Testis (tissue), 3 donors: Measurements from ENCODE around the gene NELFCD. TPM values are rescaled to one million over a fixed set of nuclear protein-coding genes. Genes with fewer than 3 reads are reported as not detected.

Experiments
- DNase-seq: peaks from one replicate; pipeline ENCODE4 v3.0.0-alpha.2; 2019
- H3K27ac ChIP-seq, 2 donors: fragments of 200-600 bp; sonication (generic); one replicate each; pipeline ENCODE4 v1.5.1; 2019
- H3K27me3 ChIP-seq: fragments of 200-600 bp; sonication (generic); one replicate; pipeline ENCODE4 v1.5.1; 2019
- H3K36me3 ChIP-seq: fragments of 200-600 bp; sonication (generic); one replicate; pipeline ENCODE4 v1.5.1; 2017; ENCODE audit warnings: low read depth; ENCODE audit errors: missing control alignments
- H3K4me1 ChIP-seq: fragments of 200-600 bp; sonication (generic); one replicate; pipeline ENCODE4 v1.5.1; 2019
- H3K4me3 ChIP-seq, 2 donors: fragments of 200-600 bp; sonication (generic); one replicate each; pipeline ENCODE4 v1.5.1; 2017 to 2019
- H3K9me3 ChIP-seq: fragments of 200-600 bp; sonication (generic); one replicate; pipeline ENCODE4 v1.5.1; 2017
- POLR2A ChIP-seq: fragments of 450-650 bp; IDR thresholded peaks from one replicate; pipeline ENCODE4 v1.6.1; 2017; ENCODE audit warnings: antibody characterized with exemption, mild to moderate bottlenecking, moderate library complexity
- WGBS, 2 donors: methylation state at CpG; one replicate each; pipeline ENCODE4 v1.1.5; 2018; 5-methylcytosine and 5-hydroxymethylcytosine counted together
- intact Hi-C: fragments of 100-400 bp; cut with DNase I; formaldehyde crosslinking; loops from one replicate; pipeline ENCODE4 v1.15.1; 2023; ENCODE audit warnings: low total_unique reads
- polyA plus RNA-seq: library from polyadenylated mRNA; stranded (reverse); fragments of 350-450 nt; fragmentation: Illumina TruSeq; extraction: RNeasy Lipid Tissue Mini Kit (QIAGEN cat#74804); gene quantifications from one replicate; pipeline ENCODE4 v1.2.3, GENCODE V29; 2014; ENCODE audit warnings: low read depth, low replicate concordance; ENCODE audit not compliant: insufficient read depth
- total RNA-seq, 2 donors: library from RNA; depleted of rRNA; stranded (reverse); fragments of >200 nt; gene quantifications; one replicate each; pipeline ENCODE4 v1.2.3, GENCODE V29; 2016
- TF ChIP-seq, protein P1 (sequence below), 3 experiments: fragments of 450-650 bp in 2 of 3; fragments of 200-600 bp in 1 of 3; sonication (generic) in 1 of 3; IDR thresholded peaks; one replicate each; pipeline ENCODE4 v1.5.1; 2016 to 2019; ENCODE audit warnings: antibody characterized with exemption in 3 of 3, mild to moderate bottlenecking in 2 of 3, moderate library complexity in 1 of 3

The NELFCD gene
- total and polyA plus RNA-seq, 3 donors from 2014 or later, result 103 to 123 (median 105) TPM

DNA sequence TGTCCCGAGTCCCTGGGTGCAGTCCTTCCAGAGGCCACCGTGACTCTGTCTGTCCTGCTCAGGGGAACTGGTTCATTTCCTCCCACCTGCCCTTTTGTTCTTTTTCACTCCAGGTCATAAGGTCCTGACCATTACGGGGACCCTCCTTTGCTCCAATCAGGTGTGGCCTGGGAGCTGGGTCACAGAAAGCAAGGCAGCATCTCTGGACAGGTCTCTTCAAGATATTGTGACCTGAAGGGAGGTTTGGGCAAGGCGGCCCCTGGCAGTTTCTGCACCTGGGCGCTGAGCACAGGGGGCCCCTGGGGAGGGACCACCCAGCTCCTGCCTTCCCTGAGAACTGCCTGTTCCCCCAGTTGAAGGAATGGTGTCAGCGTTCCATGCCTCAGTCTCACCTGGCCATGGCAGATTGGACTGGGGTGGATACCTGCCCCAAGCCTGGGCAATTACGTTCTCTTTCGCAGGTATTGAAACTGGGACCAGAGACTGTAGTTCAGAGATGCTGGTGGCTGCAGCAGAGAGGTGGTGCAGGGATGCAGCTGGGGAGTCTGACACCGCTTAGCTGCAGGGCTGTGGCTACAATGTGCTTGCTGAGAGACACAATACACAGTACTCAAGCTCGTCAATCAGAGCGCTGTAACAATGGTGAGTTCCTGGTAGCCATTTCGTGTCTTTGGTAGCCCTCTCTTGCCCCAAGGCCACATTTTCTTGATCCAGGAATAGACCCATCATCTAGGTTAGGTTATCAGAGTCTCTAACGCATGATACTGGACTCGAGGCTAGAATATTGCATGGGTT, 15.6 kb upstream of the NELFCD start:
- no peaks in the 10 kb centered on the region for H3K9me3 ChIP-seq
- intact Hi-C loops, result no loop called here
- no peaks in the 10 kb centered on the region for H3K4me1 ChIP-seq
- H3K27me3 ChIP-seq, result no peaks in the 10 kb centered on the region
- no peak overlapping the region for H3K27ac ChIP-seq
- H3K36me3 ChIP-seq, result no peaks in the 10 kb centered on the region
- no peak overlapping the region for H3K4me3 ChIP-seq
- no peak for DNase-seq
- WGBS, 2 donors, result 83 to 89% methylated on average over 11 to 14 of the region's 14 CpGs
- no peak for TF ChIP-seq POLR2A
- TF ChIP-seq, protein P1, sequence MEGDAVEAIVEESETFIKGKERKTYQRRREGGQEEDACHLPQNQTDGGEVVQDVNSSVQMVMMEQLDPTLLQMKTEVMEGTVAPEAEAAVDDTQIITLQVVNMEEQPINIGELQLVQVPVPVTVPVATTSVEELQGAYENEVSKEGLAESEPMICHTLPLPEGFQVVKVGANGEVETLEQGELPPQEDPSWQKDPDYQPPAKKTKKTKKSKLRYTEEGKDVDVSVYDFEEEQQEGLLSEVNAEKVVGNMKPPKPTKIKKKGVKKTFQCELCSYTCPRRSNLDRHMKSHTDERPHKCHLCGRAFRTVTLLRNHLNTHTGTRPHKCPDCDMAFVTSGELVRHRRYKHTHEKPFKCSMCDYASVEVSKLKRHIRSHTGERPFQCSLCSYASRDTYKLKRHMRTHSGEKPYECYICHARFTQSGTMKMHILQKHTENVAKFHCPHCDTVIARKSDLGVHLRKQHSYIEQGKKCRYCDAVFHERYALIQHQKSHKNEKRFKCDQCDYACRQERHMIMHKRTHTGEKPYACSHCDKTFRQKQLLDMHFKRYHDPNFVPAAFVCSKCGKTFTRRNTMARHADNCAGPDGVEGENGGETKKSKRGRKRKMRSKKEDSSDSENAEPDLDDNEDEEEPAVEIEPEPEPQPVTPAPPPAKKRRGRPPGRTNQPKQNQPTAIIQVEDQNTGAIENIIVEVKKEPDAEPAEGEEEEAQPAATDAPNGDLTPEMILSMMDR (IDR thresholded peaks at IDR 0.05), result no peak

DNA sequence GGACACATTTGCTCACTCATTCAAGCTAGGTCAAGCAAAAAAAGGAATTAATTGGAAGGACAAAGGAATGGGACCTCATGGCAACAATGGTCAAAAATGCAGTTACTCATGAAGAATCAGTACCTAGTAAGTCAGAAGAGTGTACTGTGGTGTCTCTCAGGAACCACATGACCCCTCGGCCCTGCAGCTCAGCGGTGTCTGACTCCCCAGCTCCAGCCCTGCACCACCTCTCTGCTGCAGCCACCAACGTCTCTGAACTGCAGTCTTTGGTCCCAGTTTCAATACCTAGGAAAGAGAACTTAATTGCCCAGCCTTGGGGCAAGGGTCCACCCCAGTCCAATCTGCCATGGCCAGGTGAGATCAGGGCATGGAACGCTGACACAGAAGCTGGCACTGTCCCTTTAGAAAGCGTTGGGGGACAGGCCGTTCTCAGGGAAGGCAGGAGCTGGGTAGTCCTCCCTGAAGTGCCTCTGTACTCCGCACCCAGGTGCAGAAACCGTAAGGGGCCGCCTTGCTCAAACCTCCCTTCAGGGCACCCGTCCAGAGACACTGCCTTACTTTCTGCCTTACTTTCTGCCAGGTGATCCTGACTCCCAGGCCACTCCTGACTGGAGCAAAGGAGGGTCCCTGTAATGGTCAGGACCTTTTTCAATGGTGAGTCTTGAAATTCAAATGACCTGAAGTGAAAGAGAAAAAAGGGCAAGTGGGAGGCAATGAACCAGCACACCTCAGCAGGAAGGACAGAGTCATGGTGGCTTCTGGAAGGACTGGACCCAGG, 13.2 kb upstream of the NELFCD start:
- WGBS, 2 donors, result 77 to 89% methylated on average over 7 to 10 of the region's 10 CpGs
- Histone ChIP-seq H3K9me3 (no peaks in the 10 kb centered on the region), H3K27ac (no peak overlapping the region), H3K4me1 (no peaks in the 10 kb centered on the region), H3K36me3 (no peaks in the 10 kb centered on the region), H3K27me3 (no peaks in the 10 kb centered on the region), H3K4me3 (no peak overlapping the region)
- no peak for DNase-seq
- no peak for TF ChIP-seq POLR2A
- TF ChIP-seq, protein P1 (IDR thresholded peaks at IDR 0.05), result no peak
- intact Hi-C loops, result no loop called here

DNA sequence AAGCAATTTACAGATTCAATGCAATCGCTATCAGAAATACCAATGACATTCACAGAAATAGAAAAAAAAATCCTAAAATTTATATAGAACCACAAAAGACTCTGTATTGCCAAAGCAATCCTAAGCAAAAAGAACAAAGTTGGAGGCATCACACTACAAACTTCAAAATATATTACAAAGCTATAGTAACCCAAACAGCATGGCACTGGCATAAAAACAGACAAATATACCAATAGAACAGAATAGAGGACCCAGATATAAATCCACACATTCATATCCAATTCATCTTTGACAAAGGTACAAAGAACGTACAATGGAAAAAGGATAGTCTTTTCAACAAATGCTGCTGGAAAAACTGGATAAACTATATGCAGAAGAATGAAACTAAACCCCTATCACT, 11.6 kb upstream of the NELFCD start:
- H3K27me3 ChIP-seq, result no peaks in the 10 kb centered on the region

DNA sequence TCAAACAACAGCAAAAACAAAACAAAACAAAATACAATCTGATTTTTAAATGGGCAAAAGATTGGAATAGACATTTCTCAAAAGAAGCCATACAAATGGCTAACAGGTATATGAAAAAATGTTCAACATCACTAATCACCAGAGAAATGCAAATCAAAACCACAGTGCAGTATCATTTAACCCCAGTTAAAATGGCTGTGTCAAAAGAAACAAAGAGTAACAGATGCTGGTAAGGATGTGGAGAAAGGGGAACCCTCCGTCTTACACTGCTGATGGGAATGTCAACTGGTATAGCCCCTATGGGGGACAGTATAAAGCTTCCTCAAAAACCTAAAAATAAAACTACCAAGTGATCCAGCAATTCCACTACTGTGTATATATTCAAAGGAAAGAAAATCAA, 10.9 kb upstream of the NELFCD start:
- WGBS, 2 donors, result 79 to 80% methylated on average over 1 of the region's 1 CpG
- DNase-seq, result no peak
- Histone ChIP-seq H3K9me3 (no peaks in the 10 kb centered on the region), H3K4me3 (no peak overlapping the region), H3K36me3 (no peaks in the 10 kb centered on the region), H3K27ac (no peak overlapping the region), H3K4me1 (no peaks in the 10 kb centered on the region), H3K27me3 (no peaks in the 10 kb centered on the region)
- TF ChIP-seq, protein P1 (IDR thresholded peaks at IDR 0.05), result no peak
- TF ChIP-seq POLR2A, result no peak
- intact Hi-C loops, result no loop called here

More for the DNA sequence above, 11.6 kb upstream of the NELFCD start:
- no peak overlapping the region for H3K4me3 ChIP-seq
- no peaks in the 10 kb centered on the region for H3K9me3 ChIP-seq
- no peak overlapping the region for H3K27ac ChIP-seq
- DNase-seq, result no peak
- H3K36me3 ChIP-seq, result no peaks in the 10 kb centered on the region
- intact Hi-C loops, result no loop called here
- no peak for TF ChIP-seq POLR2A
- TF ChIP-seq, protein P1 (IDR thresholded peaks at IDR 0.05), result no peak
- H3K4me1 ChIP-seq, result no peaks in the 10 kb centered on the region
- 68 to 96% methylated on average over 2 of the region's 2 CpGs for WGBS, 2 donors
